ENCODE results near the gene RAD9B.
A peak's percentile ranks its signal among the peaks of the same experiment; 100 is the strongest.
"Not testable (repeated sequence)": the region's sequence is repeated elsewhere in the genome, so short reads cannot be mapped to it uniquely, and the experiment has no call there.

RAD9B gene

DNA sequence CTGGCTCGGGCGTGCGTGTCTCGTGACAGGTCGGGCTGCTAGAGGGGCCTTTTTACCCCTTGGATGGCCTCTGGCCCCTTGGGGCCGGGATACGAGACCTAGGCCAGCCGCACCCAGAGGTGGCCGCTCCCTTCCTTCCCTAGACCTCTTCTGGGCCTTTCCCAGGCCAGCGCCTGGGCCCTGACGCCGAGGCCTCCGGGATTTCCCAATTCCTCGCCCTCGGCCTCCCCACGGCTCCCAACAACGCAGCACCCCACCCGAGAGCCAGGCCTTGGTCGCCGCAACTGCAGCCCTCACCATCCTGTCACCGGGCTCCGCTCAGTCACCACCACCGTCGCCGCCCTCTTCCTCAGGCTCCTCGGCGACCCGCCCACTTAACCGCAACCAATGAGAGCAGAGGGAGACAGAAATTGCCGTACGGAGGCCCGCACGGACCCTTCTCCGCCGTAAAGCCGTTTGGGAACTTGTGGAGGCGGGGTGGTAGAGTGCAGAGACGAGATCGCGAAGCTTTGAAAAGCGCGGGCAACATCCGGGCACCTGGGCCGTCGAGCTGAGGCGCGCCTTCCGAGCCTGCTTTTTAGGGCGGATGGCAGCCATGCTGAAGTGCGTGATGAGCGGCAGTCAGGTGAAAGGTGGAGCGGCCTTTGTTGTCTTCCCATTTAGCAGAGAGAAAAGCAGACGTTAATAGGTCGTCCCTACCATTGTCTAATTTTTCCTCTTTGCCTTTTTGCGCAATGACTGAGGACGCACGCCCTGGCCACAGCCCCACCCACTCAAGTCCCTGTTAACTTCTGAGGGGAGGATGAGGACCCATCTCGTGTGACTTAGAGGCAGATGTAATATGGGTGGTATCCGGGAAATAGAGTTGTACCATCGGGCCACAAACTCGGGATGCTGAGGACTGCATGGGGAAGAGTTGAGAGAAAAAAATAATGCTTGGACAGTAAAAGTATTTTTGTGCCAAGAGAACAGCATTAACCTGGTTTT, at the start of gene RAD9B, which contains the start of gene VPS29:
TSS of gene RAD9B (plus strand) at position 580 of the 987 bp plus-strand sequence. CDS start at position 587, 7 bp downstream.
TSS of gene VPS29 (minus strand) at position 360 of the 987 bp plus-strand sequence. CDS start at position 300, 60 bp downstream.
- DNase-seq = peak; percentile 96

DNA sequence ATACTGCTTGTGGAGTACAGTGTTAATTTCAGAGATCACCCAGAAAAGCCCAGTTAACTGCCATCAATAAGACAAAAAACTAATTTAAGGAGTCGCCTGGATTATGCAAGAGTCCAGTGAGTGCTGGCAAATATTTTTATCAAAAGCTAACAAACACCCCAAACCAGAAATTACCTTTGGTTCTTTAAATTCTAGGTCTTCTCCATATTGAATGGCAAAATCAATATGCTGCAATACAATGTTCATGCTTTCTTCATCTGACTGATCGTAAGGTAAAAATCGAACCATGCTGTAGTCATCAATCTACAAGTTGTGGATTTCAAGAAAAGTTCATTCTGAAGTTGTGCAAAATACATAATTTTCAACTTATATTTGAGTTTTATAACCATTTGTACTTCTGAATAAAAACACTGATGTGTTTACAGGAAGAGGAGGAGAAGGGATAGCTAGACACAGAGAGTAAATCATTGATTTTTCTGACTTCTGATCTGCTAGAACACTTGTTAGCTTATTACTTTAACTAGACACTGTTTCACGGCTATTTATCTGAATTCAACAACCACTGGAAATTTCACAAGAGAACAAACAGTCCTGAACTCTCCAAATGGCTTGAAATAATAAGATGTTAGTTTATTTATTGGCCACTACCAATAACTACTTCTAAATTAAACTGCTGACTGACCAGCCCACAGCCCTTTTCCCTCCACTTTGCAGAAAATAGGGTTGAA, 48.4 kb upstream of the RAD9B start:
- DNase-seq = no peak

DNA sequence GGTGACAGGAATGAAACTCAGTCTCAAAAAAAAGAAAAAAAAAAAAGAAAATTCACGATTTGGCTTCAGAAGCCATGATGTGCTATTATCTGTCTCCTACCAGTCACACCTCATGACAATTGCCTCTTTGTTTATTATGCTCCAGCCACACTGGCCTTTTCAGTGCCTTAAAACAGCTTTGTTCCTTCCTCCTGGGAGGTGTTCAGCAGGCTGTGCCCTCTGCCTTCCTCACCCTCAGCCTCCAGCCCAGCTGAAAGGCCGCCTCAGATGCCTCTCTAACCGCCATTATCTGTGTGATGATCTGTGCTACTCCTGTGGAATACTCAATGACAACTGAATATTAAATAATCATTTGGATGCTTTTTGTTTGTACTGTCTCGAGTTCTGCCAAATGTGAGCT, 43.4 kb upstream of the RAD9B start:
- DNase-seq = no peak

DNA sequence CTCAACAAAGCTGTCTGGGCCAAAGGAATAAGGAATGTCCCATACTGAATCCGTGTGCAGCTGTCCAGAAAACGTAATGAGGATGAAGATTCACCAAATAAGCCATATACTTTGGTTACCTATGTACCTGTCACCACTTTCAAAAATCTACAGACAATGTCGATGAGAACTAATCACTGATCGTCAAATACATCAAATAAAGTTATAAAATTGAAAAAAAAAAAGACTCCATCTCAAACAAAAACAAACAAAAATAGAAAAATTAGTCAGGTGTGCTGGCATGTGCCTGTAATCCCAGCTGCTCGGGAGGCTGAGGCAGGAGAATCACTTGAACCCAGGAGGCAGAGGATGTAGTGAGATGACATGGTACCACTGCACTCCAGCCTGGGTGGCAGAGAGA, 40.9 kb upstream of the RAD9B start:
- DNase-seq = not testable (repeated sequence)

DNA sequence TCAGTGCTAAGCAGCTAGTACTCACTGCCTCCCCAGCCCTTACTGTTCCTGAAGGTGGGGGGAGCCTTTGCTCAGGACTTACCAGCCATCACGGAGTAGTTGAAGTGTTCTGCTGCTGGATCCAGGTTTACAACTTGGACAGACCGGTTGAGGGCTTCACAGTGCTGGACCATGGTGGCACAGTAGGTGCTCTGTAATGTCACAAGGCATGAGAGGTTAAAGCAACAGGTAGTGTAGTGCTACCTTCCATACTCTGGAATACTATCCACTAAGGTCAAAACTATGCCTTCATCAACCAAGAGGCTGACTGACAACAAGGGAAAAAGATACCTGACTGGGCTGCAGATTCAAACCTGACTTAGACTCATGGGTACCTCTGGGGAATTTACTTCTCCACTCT, 37.1 kb upstream of the RAD9B start:
- no peak for DNase-seq

DNA sequence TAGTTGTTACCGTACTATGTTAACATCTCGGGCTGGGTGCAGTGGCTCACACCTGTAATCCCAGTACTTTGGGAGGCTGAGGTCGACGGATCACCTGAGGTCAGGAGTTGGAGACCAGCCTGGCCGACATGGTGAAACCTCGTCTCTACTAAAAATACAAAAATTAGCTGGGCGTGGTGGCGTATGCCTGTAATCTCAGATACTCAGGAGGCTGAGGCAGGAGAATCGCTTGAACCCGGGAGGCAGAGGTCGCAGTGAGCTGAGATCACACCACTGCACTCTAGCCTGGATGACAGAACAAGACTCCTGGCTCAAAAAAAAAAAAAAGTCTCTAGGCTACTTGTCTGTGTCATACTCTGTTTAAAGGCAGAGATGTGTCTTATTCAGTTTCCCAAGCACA, 36.4 kb upstream of the RAD9B start:
- DNase-seq = not testable (repeated sequence)

DNA sequence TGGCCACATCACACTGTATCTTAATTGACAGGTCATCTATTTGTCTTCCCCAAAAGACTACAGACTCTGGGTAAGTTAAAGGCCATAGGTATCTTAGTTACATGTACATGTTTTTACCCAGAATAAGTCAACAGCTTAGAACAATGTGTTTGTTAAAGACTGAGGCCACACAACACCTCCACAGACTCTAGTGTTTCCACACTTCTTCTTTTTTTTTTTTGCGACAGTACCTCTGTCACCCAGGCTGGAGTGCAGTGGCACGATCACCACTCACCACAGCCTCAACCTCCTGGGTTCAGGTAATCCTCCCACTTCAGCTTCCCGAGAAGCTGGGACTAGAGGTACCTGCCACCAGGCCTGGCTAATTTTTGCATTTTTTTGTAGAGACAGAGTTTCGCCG, 35.3 kb upstream of the RAD9B start:
- DNase-seq = no peak

DNA sequence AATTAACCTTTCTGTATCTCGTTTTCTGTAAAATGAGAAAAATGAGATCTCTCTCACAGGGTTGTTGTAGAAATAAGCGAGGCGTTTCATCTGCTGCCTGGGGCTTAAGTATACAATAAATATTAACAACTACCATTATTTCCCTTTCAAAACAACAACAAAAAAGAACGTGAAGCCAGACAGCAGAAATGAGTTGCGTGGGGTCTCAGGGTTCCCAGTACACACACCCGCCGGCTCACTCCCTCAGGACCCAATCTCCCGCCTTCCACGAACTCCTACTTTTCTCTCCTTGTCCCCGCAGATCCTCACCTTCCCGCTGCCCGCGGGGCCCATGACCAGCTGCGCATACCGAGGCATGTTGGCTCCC, 34.3 kb upstream of the RAD9B start:
- no peak for DNase-seq

DNA sequence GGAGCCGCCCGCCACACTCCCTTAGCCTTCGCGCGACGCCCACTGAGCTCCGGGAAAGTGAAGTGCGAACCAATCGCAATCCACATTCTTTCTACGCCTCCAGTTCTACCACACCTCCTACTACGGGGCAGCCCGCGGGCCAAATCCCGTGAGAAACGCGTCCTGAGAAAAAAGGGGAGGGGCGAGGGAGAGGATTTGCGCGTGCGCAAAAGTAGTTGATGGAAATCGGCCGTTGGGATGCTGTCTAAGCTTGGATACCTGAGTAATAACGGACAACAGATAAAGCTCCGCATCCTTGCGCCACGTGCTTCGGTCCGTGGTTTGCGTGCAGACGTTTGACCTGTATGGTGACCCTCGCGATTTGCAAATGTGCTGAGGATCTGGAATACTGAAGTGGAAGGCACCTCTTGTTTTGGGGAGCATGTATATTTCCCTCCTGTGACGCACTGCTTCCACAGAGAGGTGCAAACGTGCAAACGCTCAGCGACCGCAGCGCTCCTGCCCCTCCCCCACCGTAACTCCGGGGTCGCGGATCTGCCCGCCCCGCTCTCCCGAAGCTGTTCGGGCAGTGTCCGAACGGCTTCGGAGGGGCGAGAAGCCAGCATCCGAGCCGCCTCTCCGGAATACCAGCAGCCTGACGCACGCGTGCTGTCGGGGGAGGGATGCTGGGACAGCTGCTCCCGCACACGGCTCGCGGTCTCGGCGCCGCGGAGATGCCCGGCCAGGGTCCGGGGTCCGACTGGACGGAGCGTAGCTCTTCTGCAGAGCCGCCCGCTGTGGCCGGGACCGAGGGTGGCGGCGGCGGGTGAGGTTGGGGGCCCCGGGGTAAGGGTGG, 33.7 kb upstream of the RAD9B start, which contains the start of the genes FAM216A and GPN3:
TSS of gene FAM216A (plus strand) at position 632 of the 835 bp plus-strand sequence. CDS start at position 663, 31 bp downstream.
TSS of gene GPN3 (minus strand) at position 44 of the 835 bp plus-strand sequence. CDS start 54 bp downstream, outside the sequence.
- peak; percentile 89 for DNase-seq

DNA sequence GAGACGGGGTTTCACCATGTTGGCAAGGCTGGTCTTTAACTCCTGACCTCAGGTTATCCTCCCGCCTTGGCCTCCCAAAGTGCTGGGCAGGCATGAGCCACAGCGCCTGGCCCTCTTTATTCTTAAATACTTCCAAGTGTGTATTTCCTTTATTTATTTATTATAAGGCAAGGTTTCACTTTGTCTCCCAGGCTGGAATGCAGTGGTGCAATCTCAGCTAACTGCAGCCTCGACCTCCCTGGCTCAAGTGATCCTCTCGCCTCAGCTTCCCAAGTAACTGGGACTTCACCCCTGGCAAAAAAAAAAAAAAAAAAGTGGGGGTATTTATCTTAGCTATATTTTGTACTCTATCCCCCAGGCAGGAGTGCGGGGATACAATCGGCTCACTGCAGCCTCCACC, 26.7 kb upstream of the RAD9B start:
- no peak for DNase-seq

DNA sequence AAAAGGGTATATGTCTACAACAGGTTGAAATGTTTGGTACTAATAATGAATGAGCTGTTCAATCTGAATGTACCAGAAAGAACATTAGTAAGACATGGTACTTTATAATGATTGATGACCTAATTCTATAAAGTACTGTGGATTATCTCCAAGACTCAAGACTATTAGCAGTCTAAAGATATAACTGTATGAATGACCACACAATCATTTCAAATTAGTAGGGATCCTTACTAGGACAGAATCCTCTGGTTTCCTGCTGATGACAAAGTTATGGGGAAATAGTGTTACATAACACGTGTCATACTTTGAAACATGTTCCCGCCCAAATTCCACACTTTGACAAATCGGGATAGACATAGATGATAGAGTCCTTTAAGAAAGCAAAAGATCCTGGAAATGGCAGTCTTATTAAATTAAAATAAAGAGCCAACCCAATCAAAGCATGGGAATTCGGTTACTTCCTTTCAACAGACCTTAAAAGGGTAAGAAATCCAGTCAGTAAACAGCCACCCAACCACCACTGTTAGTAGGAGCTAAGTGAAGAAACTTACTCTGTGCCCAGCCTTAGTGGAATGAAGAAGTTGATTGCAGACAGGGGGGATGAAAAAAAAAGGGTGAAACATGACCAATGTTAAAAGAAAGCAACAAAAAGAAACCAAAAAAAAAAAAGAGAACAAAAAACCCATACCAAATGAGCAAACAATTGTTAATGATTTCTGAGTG, 3.0 kb upstream of the RAD9B start:
- no peak for DNase-seq

DNA sequence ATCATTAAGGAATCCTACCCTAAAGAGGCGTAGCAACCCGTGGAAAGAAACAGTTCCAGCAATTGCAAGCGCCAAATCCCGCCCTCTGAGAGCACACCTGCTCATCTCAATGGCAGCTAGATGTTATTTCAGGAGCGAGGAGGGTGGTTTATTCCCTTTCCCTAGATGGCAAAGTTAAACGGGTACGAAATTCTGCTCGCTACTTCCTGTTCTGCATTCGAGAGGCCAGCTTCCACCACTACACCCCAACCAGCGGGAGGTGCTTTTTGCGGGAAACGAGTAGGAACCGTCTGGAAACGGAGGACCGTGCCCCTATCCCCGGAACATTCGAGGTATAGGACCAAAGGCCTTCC, 756 bp upstream of the RAD9B start:
- peak; percentile 5 for DNase-seq

DNA sequence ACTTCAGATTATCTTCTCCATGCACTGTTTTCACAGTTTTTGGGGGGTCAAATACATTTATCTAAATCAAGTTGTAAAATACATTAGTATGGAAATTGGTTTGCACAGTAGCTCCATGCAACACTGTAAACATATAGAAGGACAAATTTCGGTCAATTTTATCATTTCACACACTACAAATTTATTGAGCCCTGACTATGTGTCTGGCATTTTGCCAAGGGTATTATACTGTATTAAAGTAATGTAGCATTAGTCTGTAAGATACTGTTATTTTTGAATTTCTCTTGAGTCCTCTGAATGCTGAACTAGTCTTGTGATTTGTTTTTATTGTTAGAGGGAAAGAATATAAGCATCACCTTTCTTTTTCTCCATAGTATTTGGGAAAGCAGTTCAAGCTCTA, 1.3 kb downstream of the RAD9B start:
- DNase-seq = no peak

DNA sequence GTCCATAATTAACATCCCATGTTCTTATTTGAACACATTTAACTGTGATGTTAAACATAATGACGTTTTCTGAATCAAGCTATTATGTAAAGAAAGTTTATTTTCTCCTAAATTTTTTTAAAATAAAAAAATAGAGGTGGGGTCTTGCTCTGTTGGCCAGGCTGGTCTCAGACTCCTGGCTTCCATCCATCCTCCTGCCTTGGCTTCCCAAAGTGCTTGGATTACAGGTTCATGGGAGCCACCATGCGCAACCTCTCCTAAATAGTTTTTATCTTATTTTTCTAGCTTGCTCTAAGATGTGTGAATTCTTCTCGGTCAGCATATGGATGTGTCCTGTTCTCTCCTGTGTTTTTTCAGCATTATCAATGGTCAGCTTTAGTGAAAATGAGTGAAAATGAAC, 3.2 kb downstream of the RAD9B start:
- no peak for DNase-seq

DNA sequence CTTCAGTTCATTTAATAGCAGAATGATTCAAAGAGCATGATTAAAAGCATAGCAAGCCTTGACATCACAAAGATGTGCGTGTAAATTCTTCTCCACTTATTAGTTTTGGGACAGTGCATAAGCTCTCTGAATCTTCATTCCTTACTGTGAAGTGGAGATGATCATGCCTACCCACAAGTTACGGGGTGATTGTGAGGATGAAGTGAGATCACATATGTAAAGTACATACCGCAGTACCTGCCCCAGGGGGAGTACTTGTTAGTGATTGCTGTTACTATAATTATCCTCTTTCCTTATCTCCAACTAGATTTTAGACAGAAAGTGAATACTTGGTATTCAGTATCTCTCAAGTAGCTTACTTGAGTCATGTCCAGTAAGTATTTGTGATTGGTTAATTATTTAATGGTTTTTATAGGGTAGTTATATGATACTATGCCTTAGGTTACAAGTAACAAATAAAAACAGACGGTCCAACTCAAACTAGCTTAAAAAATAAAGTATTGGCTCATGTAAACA, 6.0 kb downstream of the RAD9B start:
- DNase-seq = no peak

DNA sequence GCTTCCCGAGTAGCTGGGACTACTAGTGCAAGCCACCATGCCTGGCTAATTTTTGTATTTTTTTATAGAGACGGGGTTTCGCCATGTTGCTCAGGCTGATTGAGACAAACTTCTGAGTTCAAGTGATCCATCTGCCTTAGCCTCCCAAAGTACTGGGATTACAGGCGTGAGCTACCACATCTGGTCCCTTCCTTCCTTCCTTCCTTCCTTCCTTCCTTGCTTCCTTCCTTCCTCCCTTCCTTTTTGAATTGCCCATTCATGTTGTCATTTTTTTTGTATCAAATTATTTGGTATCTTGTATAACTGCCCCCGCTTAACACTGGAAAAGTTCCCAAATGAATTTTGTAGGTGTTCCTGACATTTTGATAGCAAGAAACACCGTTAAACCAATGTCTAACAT, 11.7 kb downstream of the RAD9B start:
- DNase-seq = no peak

DNA sequence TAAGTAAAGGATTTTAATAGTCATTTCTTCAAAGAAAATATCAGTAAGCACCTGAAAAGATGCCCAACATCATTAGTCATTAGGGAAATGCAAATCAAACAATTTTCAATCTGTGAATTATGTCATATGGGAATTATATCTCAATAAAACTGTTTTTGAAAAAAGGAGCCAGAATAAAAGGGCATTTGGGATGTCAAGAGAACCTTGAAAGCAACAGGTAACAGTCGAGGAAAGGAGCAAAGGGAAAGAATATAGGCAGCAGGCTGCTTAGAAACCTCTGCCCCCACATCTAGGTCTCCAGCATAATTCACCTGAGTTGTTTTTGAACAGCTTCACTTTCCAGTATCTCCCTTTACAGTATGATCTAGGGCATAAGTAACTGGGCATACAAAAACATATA, 12.2 kb downstream of the RAD9B start:
- DNase-seq = no peak

DNA sequence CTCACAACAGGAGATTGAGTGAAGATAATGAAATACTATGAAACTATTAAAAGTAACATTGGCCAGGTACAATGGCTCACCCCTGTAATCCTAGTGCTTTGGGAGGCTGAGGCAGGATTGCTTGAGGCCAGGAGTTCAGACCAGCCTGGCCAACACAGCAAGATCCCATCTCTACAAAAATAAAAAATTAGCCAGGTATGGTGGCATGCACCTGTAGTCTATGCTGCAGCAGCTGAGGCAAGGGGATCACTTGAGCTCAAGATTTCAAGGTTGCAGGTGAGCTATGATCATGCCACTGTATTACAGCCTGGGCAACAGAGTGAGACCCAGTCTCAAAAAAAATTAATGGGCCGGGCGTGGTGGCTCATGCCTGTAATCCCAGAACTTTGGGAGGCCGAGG, 14.9 kb downstream of the RAD9B start:
- DNase-seq = no peak

DNA sequence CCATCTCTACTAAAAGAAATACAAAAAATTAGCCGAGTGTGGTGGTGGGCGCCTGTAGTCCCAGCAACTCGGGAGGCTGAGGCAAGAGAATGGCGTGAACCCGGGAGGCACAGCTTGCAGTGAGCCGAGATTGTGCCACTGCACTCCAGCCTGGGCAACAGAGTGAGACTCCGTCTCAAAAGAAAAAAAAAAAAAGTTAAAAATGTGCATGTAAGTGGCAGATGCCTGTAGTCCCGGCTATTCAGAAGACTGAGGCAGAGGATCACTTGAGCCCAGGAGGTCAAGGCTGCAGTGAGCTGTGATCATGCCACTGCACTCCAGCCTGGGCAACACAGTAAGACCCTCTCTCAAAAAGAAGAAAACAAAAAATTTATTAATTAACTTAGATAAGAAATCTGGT, 15.9 kb downstream of the RAD9B start:
- DNase-seq = not testable (repeated sequence)

DNA sequence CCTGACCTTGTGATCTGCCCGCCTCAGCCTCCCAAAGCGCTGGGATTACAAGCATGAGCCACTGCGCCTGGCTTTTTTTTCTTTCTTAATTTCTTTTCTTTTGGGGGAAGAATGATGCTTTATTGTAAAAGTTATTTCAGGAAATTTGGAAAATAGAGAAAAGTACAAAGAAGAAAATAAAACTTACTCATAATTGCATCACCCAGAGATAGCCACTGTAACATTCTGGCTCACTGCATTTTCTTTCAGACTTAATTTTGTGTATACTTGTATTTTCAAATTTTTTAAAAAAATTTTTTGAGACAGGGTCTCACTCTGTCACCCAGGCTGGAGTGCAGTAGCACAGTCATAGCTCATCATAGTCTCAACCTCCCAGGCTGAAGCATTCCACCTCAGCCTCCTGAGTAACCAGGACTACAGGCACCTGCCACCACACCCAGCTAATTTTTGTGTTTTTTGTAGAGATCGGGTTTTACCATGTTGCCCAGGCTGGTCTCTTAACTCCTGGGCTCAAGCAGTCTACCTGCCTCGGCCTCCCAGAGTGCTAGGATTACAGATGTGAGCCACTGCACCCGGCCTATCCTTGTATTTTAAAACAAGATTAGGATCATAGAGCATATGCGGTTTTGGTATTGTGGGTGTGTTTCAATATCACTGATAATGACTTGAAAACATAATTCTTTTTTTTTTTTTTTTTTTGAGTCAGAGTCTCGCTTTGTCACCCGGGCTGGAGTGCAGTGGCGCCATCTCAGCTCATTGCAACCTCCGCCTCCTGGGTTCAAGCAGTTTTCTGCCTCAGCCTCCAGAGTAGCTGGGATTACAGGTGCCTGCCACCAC, 19.0 kb downstream of the RAD9B start:
- not testable (repeated sequence) for DNase-seq

DNA sequence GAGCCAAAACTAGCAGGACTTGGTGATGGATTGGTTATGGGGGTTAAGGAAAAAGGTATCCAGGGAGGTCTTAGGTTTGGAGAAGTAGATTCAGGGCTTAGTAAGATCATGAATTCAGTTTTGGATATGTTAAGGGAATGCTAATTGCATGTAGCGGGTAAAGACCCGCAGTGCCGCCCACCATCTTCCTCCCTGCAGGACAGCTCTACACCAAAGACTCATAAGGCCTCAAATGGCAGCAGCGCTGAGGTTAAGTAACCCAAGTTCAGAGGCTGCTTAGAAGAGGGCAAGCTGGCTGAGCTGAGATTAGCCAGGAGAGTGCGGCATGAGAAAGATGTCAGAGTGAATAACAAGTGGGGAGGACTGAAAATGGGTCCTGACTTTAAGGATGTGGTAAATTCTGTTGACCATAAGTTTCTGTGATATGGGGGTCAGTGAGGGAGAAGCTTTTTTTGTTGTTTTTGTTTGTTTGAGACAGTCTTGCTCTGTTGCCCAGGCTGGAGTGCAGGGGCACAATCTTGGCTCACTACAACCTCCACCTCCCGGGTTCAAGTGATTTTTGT, 26.2 kb downstream of the RAD9B start:
- DNase-seq = no peak
